ENCODE data around the gene SFMBT2.

SFMBT2 gene

DNA sequence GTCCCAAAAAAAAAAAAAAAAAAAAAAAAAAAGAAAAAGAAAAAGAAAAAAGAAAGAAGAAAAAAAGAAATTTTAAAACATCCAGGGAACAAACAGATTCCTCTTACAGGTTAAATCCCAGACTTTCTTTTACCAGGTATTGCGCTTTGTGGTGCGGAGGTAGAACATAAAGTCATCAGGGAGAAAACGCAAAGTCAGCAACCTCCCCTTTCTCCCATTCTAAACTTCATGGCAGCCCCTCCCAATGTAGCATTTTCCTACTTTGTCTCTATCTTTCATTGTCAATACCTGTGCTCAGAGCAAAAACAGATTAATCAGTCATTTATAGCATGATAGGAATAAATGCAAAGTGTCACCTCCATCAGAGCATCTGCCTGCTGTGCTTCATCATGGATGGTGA is 299.7 kb downstream of the SFMBT2 start:
- H3K27ac ChIP-seq: no peak overlapping the region

More for the DNA sequence above, 299.7 kb downstream of the SFMBT2 start:
- TF ChIP-seq, protein P1, sequence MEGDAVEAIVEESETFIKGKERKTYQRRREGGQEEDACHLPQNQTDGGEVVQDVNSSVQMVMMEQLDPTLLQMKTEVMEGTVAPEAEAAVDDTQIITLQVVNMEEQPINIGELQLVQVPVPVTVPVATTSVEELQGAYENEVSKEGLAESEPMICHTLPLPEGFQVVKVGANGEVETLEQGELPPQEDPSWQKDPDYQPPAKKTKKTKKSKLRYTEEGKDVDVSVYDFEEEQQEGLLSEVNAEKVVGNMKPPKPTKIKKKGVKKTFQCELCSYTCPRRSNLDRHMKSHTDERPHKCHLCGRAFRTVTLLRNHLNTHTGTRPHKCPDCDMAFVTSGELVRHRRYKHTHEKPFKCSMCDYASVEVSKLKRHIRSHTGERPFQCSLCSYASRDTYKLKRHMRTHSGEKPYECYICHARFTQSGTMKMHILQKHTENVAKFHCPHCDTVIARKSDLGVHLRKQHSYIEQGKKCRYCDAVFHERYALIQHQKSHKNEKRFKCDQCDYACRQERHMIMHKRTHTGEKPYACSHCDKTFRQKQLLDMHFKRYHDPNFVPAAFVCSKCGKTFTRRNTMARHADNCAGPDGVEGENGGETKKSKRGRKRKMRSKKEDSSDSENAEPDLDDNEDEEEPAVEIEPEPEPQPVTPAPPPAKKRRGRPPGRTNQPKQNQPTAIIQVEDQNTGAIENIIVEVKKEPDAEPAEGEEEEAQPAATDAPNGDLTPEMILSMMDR (conservative IDR thresholded peaks at IDR 0.05): no peak
